ENCODE measurements around the gene DEPDC4.

GRCh38 chr12:100211698-100212097 is 55.2 kb downstream of the DEPDC4 start:
- TF ChIP-seq CTCF (conservative IDR thresholded peaks at IDR 0.05 in 1 of 2, IDR thresholded peaks at IDR 0.05 in 1 of 2; ENCODE audit: extremely low read depth in 1 of 2, insufficient read depth in 1 of 2, low read depth in 1 of 2, low read length in 2 of 2) (no peak), EZH2 (IDR thresholded peaks at IDR 0.05; ENCODE audit: borderline replicate concordance, low read length) (no peak)
